OCI-LY7 (cell line): ENCODE results near the gene ABCA12.

Experiments used
- EZH2phosphoT487 ChIP-seq: fragments of 200-600 bp; sonication (generic); IDR thresholded peaks from 2 replicates; pipeline ENCODE4 v1.6.1; 2018; ENCODE audit warnings: low read depth, borderline replicate concordance, mild to moderate bottlenecking, mixed run types, antibody characterized with exemption, low read length, moderate library complexity, mixed read lengths
- TF ChIP-seq, protein P1 (sequence below): fragments of 200-600 bp; sonication (generic); conservative IDR thresholded peaks from 2 replicates; pipeline ENCODE4 v1.5.1; 2014; ENCODE audit warnings: mild to moderate bottlenecking, antibody characterized with exemption, low read length, moderate library complexity, mixed read lengths

DNA sequence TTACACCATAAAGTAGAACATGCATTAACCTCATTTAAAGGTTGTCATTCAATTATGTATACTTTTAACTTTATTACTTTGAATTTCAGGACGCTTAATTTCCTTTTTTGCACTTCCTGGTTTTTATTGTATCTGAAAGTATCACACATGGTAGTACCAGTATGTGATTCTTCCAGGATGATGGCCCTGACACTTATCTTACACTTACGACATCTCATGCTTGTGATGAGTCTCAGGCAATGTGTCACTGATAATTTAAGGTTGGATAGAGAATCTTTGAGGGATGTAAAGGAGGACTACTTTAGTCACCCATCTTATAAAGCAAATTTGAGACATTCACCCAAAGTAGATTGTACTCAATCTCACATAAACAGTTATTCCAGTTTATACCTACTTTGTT is 74.9 kb downstream of the ABCA12 start:
- TF ChIP-seq, protein P1, sequence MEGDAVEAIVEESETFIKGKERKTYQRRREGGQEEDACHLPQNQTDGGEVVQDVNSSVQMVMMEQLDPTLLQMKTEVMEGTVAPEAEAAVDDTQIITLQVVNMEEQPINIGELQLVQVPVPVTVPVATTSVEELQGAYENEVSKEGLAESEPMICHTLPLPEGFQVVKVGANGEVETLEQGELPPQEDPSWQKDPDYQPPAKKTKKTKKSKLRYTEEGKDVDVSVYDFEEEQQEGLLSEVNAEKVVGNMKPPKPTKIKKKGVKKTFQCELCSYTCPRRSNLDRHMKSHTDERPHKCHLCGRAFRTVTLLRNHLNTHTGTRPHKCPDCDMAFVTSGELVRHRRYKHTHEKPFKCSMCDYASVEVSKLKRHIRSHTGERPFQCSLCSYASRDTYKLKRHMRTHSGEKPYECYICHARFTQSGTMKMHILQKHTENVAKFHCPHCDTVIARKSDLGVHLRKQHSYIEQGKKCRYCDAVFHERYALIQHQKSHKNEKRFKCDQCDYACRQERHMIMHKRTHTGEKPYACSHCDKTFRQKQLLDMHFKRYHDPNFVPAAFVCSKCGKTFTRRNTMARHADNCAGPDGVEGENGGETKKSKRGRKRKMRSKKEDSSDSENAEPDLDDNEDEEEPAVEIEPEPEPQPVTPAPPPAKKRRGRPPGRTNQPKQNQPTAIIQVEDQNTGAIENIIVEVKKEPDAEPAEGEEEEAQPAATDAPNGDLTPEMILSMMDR: no peak
- TF ChIP-seq EZH2phosphoT487: no peak
